Transverse colon (tissue), 3 donors: Measurements from ENCODE around the gene APOBR.

Experiments
- EP300 ChIP-seq: sonication (generic); formaldehyde crosslinking; IDR thresholded peaks from one replicate; pipeline ENCODE4 v1.6.1; 2017; ENCODE audit warnings: antibody characterized with exemption, low read depth
- POLR2A ChIP-seq: fragments of 450-650 bp; IDR thresholded peaks from one replicate; pipeline ENCODE4 v1.6.1; 2016; ENCODE audit warnings: antibody characterized with exemption, mild to moderate bottlenecking, moderate library complexity
- TF ChIP-seq, protein P1 (sequence below), 5 experiments: fragments of 200-600 bp in 3 of 5; fragments of 450-650 bp in 2 of 5; sonication (generic) in 3 of 5; IDR thresholded peaks; 1 replicate in 2 of 5; 2 replicates in 3 of 5; pipeline ENCODE4 v1.5.1; 2016 to 2017; ENCODE audit warnings: antibody characterized with exemption in 5 of 5, inconsistent platforms in 3 of 5, mild to moderate bottlenecking in 2 of 5, moderate library complexity in 1 of 5

- TF ChIP-seq, protein P1, sequence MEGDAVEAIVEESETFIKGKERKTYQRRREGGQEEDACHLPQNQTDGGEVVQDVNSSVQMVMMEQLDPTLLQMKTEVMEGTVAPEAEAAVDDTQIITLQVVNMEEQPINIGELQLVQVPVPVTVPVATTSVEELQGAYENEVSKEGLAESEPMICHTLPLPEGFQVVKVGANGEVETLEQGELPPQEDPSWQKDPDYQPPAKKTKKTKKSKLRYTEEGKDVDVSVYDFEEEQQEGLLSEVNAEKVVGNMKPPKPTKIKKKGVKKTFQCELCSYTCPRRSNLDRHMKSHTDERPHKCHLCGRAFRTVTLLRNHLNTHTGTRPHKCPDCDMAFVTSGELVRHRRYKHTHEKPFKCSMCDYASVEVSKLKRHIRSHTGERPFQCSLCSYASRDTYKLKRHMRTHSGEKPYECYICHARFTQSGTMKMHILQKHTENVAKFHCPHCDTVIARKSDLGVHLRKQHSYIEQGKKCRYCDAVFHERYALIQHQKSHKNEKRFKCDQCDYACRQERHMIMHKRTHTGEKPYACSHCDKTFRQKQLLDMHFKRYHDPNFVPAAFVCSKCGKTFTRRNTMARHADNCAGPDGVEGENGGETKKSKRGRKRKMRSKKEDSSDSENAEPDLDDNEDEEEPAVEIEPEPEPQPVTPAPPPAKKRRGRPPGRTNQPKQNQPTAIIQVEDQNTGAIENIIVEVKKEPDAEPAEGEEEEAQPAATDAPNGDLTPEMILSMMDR (IDR thresholded peaks at IDR 0.05), result no peak
- TF ChIP-seq EP300 (no peak), POLR2A (no peak)
These were observed 53.9 kb downstream of the APOBR start for GRCh38 chr16:28548306-28548802.
